Stimulated activated CD4-positive, alpha-beta T cell treated with anti-CD3 and anti-CD28 coated beads, Interleukin-12 subunit alpha, Interleukin-12 subunit beta, amount 100 ng/mL, for 48 hours (primary cell): Measurements from ENCODE around the gene C12orf57.

Experiments
- DNase-seq, 3 donors: peaks; one replicate each; pipeline ENCODE4 v3.0.0-alpha.2; 2020; ENCODE audit warnings: low read depth in 2 of 3, low spot score in 1 of 3

Gene C12orf57

GRCh38 chr12:6952121-6952862 lies 8.5 kb downstream of the C12orf57 start:
- no peak for DNase-seq

DNA sequence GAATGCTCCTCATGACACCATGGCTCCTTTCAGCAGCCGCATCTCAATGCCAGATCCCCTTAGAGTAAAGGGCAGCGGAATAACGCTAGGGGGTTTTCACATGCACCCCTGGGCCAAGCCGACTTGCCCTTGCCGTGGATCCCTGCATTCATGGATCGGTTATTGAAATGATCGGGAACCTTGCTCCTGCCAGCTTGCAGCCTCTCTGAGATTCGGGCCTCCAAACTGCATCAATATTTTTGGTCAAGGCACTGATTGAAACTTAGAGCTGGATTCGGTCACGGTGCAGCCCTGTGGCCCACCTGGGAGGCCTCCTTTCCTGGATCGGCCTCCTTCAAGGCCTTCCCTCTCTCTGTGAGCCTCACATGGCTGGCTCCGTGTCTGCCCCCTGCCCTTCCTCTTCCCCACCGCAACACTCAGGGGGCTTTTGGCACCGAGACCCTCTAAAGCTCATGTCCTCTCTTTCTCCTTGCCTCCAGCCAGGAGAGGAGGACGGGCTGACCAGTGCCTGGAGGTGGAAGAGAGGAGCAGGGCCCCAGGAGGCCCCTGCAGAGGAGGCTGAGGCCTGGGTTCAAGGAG lies 9.1 kb downstream of the C12orf57 start:
- no peak for DNase-seq

DNA sequence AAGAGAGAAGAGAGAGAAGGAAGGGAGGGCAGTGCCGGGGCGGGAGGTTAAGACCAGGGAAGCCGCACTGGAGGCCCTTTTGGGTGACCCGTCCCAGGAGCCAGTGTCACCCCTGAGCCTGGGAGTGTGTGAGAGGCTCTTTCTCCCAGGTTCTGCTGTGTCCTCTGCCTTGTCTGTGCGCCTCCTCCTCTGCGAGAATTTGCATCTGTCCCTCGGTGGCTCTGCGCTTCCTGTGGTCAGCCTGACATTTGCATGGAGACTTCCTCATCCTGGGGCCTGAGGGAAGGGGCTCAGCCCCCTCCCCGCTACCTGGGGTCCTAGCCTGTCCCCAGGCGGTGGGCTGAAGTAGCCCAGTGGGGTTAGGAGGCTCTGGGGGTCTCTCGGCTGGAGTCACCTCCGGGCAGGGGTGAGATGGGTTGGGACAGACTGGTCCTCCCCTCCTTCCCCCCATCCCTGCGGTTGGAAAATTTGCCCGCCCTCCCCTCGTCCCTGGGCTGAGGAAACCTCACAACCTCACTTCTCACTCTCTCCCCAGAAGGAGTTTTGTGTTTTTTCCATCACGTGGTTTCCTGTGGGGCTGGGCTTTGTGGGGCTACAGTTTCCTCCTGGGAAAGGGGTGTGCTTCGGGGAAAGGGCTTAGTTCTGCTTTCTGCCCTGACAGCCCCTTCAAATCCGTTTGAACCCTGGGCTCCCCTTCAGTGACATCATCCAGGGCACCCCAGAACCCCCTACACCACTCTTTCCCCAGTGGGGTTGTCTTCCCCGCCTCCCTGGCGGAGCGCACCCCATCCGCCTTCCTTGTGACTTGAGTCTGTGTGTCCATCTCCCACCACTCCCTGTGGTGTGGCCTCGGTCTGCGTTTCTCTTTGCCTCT lies 9.9 kb downstream of the C12orf57 start:
- peak; percentile 75 to 79 (median 79) for DNase-seq

DNA sequence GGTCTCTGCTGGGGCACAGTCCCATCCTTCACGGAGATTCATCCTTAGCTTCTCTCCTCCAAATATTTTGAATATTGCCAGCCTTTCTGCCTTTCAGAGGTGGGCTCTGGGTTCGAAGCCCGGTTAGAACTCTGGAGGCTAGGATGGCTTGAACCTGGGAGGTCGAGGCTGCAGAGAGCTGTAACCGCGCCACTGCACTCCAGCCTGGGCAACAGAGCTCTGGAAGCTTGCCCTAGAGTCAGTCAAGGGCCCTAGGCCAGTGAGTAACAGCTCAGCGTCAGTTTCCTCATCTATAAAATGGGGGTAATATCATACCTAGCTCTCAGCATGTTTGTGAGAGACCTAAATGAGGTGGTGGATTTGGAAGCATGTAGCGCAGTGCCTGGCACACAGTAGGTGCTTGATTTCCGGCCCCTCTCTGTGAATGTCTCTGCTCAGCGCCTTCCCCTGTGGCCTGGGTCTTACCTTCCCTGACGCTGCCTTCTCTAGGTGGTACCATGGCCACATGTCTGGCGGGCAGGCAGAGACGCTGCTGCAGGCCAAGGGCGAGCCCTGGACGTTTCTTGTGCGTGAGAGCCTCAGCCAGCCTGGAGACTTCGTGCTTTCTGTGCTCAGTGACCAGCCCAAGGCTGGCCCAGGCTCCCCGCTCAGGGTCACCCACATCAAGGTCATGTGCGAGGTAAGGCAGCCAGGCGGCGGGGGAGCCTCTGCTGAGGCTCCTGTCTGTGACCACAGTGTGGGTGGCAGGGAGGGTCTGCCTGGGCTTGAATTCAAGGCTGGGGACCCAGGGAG lies 10.7 kb downstream of the C12orf57 start:
- DNase-seq, result no peak

- DNase-seq, result no peak
Observed at GRCh38 chr12:6955108-6956020, 11.5 kb downstream of the C12orf57 start.

GRCh38 chr12:6956021-6956727 lies 12.4 kb downstream of the C12orf57 start:
- no peak for DNase-seq

- DNase-seq, result no peak
Observed at GRCh38 chr12:6957151-6957701, 13.4 kb downstream of the C12orf57 start.

DNA sequence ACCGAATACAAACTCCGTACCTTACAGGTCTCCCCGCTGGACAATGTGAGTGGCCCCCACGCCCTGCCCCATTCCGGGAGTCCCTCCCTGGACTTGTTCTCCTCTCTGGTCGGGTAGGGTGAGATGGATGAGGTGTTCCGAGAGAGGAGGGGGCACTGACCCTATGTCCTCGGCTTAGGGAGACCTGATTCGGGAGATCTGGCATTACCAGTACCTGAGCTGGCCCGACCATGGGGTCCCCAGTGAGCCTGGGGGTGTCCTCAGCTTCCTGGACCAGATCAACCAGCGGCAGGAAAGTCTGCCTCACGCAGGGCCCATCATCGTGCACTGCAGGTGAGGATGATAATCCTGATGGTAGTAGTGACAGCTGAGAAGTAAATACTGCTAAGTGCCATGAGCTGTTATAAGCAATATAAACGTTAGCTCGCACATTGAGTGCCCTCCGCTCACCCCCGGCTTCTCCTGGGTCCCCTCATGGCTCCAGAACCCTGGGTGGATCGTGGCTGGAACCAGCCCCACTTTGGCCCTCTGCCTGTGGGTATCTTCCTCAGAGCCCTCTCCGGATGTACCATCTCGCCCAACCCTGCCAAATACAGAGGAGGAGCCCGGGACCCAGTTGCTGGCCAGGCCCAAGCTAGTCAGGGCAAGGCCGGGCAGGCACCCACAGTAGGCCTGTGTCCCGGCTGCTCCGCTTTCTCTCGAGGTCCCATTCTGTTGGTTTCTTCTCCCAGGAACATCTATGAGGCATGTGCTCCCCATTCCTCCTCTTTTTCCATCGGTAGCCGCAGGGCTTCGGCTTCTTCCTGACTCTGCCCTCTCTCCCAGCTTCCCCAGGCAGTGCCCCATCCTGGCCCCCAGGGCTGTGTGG lies 14.2 kb downstream of the C12orf57 start:
- DNase-seq, result no peak

GRCh38 chr12:6958609-6959057 lies 14.8 kb downstream of the C12orf57 start:
- no peak for DNase-seq

DNA sequence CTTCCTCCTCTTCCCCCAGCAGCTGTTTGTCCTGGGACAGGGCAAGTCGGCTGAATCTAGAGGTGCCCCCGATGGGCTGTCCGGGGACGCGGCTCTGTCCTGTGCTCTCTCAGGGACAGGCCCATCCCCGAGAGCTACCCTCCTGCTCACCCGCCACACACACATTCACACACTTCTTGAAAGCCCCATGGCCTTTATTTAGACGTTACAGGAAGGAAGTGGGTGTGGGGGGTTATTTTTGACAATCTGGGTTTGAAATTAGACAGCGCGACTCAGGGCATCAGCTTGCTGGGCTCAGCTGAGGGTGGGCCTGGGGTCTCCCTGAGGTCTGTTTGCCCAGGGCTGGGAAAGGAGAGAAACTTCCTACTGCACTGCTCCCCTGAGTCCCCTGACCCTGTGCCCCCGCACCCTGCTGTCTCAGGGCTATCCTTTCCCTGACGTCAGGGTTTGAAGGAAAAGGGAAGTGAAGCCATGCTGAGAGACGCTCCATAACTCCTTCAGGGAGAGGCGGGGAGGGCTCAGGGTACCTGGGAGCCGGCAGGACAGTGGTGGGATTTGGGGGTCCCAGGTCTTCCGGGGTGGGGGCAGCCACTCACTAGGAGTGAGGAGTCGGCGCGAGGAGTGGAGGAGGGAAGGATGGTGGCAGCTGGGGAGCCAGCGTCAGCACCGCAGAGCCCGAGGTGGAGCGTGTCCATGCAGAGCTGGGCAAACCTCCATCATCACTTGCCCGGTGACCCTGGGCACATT lies 15.4 kb downstream of the C12orf57 start:
- peak in 2 of 3 donors; percentile 55 to 60 for DNase-seq

DNA sequence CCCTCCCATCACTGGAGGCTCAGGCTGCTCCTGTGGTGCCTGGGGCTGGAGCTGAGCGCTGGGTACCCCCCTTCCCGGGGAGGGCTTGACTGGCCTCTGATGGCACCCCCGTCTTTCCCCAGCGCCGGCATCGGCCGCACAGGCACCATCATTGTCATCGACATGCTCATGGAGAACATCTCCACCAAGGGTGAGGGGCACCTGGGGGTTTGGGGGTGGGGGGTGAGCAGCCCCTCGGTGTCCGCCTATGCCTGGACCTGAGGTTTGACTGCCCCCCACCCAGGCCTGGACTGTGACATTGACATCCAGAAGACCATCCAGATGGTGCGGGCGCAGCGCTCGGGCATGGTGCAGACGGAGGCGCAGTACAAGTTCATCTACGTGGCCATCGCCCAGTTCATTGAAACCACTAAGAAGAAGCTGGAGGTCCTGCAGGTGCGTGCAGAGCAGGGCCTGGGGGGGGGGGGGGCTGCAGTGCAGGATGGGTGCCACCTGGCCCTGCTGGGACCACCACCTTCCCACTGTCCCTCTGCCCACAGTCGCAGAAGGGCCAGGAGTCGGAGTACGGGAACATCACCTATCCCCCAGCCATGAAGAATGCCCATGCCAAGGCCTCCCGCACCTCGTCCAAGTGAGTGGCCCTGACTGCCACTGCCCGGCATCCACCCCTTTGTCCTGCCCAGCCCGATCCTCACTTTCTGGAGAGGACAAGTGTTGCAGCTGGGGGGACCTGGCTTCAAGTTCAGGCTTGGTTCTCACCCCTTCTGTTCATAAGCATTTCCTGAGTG lies 16.2 kb downstream of the C12orf57 start:
- DNase-seq, result no peak

- no peak for DNase-seq
Observed at GRCh38 chr12:6960593-6961277, 16.9 kb downstream of the C12orf57 start.

DNA sequence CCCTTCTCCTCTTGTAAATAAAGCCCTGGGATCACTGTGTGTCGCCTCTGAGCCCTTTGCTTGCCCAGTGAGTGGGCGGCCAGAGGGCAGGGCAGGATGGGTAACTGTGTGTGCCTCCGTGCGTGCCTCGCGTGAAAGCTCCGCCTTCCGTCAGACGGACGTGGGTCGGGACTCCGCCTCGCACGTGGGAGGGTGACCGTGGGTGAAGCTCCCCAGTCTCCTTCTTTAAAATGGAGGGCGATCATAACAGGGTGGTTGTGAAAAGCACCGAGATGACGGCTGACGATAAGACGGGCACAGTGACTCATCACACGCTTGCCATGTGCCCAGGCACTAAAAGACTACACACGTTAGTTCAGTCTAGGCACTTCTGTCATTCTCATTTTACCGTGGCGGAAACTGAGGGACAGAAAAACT lies 17.5 kb downstream of the C12orf57 start:
- peak; percentile 88 to 91 (median 90) for DNase-seq

DNA sequence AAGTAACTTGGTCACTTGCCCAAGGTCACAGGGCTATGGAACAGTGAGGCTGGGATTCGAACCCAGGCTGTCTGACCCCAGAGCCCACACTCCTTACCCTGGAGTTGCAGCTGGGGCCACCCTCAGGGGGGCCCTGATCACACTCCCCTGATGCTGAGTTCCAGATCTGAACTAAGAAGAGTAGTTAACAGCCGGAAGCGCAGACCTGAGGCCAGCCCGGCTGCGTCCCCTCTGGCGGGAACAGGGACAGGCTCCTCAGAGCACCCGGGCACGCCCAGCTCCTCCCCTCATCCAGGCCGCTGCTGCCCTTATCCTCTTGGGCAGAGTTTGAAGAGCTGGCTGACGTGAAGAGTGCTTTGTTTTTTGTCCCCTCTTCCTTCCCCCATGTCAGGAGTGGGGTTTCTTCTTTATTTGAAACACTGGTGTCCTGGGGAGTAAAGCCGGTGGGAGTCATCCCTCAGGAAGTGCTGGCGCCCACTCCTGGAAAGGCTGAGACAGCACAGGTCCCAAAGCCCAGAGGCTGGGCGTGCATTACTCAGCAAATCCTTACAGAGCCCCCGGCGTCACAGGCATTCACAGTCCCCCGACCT lies 18.0 kb downstream of the C12orf57 start:
- peak in 2 of 3 donors; percentile 50 to 56 for DNase-seq

GRCh38 chr12:6962285-6963015 lies 18.6 kb downstream of the C12orf57 start:
- no peak for DNase-seq
